ENCODE data around the gene HOXA7.

HOXA7 gene

GRCh38 chr7:27156508-27156898 lies at the start of gene HOXA7:
TSS of gene HOXA7 (minus strand) at chr7:27156675. CDS start at chr7:27156545, 130 bp downstream.
- peak within 1 kb of the TSS; percentile 76 for H3K27ac Mint-ChIP-seq
- no peaks in the 10 kb centered on the region for H3K9me3 Mint-ChIP-seq (ENCODE audit: low read depth)
- peaks cover 3% of the 10 kb centered on the region for H3K36me3 Mint-ChIP-seq
- peaks cover 58% of the 10 kb centered on the region for H3K4me1 Mint-ChIP-seq (ENCODE audit: low read depth)
- peak within 1 kb of the TSS; percentile 83 for H3K4me3 Mint-ChIP-seq
- peaks cover 58% of the 10 kb centered on the region for H3K27me3 Mint-ChIP-seq

- no peak overlapping the region for H3K27ac Mint-ChIP-seq
- H3K4me1 Mint-ChIP-seq (ENCODE audit: low read depth): peaks cover 38% of the 10 kb centered on the region
- H3K4me3 Mint-ChIP-seq: peak overlapping the region; percentile 40
- no peaks in the 10 kb centered on the region for H3K9me3 Mint-ChIP-seq (ENCODE audit: low read depth)
- H3K27me3 Mint-ChIP-seq: peaks cover 71% of the 10 kb centered on the region
- no peaks in the 10 kb centered on the region for H3K36me3 Mint-ChIP-seq
Measured at GRCh38 chr7:27205325-27206280, 49.1 kb upstream of the HOXA7 start.

- Mint-ChIP-seq H3K27ac (no peak overlapping the region), H3K36me3 (no peaks in the 10 kb centered on the region), H3K4me3 (peak overlapping the region; percentile 10), H3K9me3 (ENCODE audit: low read depth) (no peaks in the 10 kb centered on the region), H3K27me3 (peaks cover 66% of the 10 kb centered on the region), H3K4me1 (ENCODE audit: low read depth) (peaks cover 37% of the 10 kb centered on the region)
Measured at GRCh38 chr7:27204851-27205322, 48.4 kb upstream of the HOXA7 start.

GRCh38 chr7:27203964-27204594 lies 47.6 kb upstream of the HOXA7 start:
- no peaks in the 10 kb centered on the region for H3K36me3 Mint-ChIP-seq
- H3K4me1 Mint-ChIP-seq (ENCODE audit: low read depth): peaks cover 38% of the 10 kb centered on the region
- H3K4me3 Mint-ChIP-seq: no peak overlapping the region
- no peaks in the 10 kb centered on the region for H3K9me3 Mint-ChIP-seq (ENCODE audit: low read depth)
- peaks cover 61% of the 10 kb centered on the region for H3K27me3 Mint-ChIP-seq
- H3K27ac Mint-ChIP-seq: no peak overlapping the region

GRCh38 chr7:27203365-27203953 lies 47.0 kb upstream of the HOXA7 start:
- no peaks in the 10 kb centered on the region for H3K36me3 Mint-ChIP-seq
- peaks cover 40% of the 10 kb centered on the region for H3K4me1 Mint-ChIP-seq (ENCODE audit: low read depth)
- H3K4me3 Mint-ChIP-seq: no peak overlapping the region

GRCh38 chr7:27202862-27203134 lies 46.3 kb upstream of the HOXA7 start:
- no peak overlapping the region for H3K4me3 Mint-ChIP-seq
- H3K36me3 Mint-ChIP-seq: no peaks in the 10 kb centered on the region
- peaks cover 44% of the 10 kb centered on the region for H3K4me1 Mint-ChIP-seq (ENCODE audit: low read depth)
- no peak overlapping the region for H3K27ac Mint-ChIP-seq
- no peaks in the 10 kb centered on the region for H3K9me3 Mint-ChIP-seq (ENCODE audit: low read depth)
- peaks cover 60% of the 10 kb centered on the region for H3K27me3 Mint-ChIP-seq

More at GRCh38 chr7:27203365-27203953, 47.0 kb upstream of the HOXA7 start:
- Mint-ChIP-seq H3K27ac (no peak overlapping the region), H3K27me3 (peaks cover 57% of the 10 kb centered on the region), H3K9me3 (ENCODE audit: low read depth) (no peaks in the 10 kb centered on the region)

DNA sequence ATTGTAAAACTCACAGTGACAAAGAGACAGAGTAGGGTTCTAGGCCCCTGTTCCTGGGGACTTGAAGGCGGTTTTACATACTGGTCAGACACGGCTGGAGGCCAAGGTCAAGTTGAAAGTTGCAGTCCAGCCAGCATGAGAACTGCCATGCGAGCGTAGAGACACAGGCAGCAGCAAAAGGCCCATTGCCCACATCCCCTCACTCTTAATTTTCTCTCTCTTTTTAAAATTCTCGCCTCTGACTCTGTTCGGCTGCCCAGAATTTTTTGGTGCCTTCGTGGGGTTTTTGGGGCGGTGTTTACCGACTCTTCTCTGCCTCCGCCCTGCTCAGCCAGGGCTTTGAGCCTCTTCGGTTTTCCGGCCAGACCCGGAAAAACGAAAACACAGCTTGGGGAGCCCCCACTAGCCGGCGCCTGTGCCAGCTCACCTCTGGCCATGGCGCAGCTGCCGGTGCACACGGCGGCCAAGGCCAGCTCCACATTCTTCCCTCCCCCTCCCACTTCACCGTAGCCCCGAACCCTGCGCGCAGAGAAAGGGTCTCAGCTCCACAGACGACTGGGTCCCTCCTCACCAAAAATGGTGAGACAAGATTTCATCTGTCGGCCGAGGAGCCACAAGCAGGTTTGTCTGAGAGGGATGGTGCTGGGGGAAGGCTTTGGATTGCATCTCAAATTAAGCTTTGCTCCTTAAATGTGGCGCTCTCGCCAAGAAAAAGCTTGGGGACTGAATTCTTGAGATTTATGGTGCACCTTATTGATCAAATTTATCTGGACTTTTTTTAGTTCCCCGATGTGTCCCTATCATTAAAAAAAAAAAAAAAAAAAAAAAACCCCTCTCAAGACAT lies 45.8 kb upstream of the HOXA7 start:
- no peaks in the 10 kb centered on the region for H3K9me3 Mint-ChIP-seq (ENCODE audit: low read depth)
- H3K27me3 Mint-ChIP-seq: peaks cover 61% of the 10 kb centered on the region
- peaks cover 44% of the 10 kb centered on the region for H3K4me1 Mint-ChIP-seq (ENCODE audit: low read depth)
- H3K36me3 Mint-ChIP-seq: no peaks in the 10 kb centered on the region
- H3K27ac Mint-ChIP-seq: no peak overlapping the region
- H3K4me3 Mint-ChIP-seq: no peak overlapping the region

- Mint-ChIP-seq H3K4me3 (peak overlapping the region; percentile 81), H3K27ac (no peak overlapping the region), H3K4me1 (ENCODE audit: low read depth) (peaks cover 44% of the 10 kb centered on the region), H3K9me3 (ENCODE audit: low read depth) (no peaks in the 10 kb centered on the region), H3K36me3 (no peaks in the 10 kb centered on the region), H3K27me3 (peaks cover 61% of the 10 kb centered on the region)
Measured at GRCh38 chr7:27201580-27202017, 45.1 kb upstream of the HOXA7 start.

DNA sequence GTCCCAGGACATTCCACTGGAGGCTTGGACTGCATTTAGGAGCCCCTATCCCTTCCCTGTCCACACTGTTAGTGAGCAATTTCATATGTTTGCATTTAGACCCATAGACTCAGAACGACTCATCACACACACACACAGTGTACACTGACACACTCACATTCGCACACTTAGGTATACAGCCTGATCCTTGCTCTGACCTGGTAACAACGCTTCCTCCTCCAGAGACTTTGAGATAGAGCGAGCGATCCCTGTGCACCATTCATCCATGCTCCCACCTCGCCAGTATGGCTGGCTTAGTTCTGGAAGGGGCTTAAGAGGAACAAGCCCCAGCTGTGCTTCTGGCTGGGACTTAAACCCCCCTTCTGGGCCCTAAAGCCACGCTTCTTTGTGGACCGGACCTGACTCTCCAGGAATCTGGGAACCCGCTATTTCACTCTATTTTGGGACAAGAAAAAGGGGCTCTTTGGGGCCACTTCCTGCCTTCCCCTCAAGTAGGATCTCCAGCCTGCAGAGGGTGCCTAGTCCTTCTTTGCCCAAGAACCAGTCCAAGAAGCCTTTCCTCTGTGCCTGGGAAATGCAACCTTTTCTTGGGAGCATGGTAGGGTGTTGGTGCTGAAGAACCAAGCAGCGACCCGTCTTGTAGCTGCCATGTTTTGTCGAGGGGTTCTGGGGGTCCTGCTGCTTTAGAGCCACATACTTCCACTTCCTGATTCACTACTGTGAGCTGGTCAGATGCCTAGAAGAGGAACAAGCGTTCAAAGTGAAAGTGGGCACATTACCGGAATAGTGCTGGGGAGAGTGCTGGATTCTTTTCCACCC lies 44.5 kb upstream of the HOXA7 start:
- no peaks in the 10 kb centered on the region for H3K9me3 Mint-ChIP-seq (ENCODE audit: low read depth)
- no peak overlapping the region for H3K27ac Mint-ChIP-seq
- H3K36me3 Mint-ChIP-seq: no peaks in the 10 kb centered on the region
- peaks cover 61% of the 10 kb centered on the region for H3K27me3 Mint-ChIP-seq
- H3K4me3 Mint-ChIP-seq: peak overlapping the region; percentile 81
- H3K4me1 Mint-ChIP-seq (ENCODE audit: low read depth): peaks cover 46% of the 10 kb centered on the region

DNA sequence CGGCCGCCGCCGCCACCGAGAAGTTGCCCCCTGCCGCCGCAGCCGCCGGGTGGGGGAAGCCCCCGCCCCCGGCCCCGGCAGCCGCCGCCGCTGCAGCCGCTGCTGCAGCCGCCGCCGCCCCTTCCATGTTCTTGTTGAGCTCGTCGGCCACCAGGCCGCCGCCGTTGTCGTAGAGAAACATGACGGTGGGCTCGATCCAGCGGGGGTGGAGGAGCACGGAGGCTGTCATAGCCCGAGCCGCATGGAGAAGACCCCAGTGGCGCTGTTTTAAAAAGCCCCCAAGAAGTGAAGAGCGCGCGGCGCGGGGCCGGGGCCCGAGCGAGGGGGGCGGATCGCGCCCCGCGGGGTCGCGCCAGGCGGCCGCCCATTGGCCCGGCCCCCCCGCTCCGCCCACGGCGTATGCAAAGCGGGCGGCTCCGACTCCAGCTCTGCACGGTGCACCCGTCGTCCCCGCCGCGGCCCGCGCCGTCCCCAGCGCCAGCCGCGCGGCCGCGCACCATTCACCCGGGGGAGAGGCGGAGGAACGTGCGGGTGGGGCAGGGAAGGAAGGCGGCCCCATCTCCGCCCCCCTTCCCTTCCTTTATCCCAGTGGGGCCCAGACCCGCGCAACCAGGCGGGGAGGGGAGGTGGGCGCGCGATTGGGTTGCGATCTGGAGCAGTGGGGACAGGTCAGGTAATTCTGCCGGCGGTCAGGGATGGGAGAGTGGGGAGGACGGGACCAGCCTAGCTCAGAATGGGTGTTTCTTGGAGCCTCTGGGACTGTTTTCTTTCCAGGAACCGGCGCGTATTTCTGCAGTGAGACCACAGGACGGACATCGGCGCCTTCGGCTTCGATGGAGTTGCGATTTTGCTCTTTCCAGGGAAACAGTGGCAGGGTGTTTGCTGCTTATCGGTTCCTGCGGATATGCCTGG lies 43.6 kb upstream of the HOXA7 start, which contains the start of gene HOXA13:
HOXA13 (minus strand) TSS at position 243 of the 912 bp plus-strand sequence; CDS start at position 229, 14 bp downstream.
- Mint-ChIP-seq H3K27ac (no peak within 1 kb of the TSS), H3K36me3 (no peaks in the 10 kb centered on the region), H3K4me1 (ENCODE audit: low read depth) (peaks cover 40% of the 10 kb centered on the region), H3K9me3 (ENCODE audit: low read depth) (no peaks in the 10 kb centered on the region), H3K27me3 (peaks cover 61% of the 10 kb centered on the region), H3K4me3 (peak within 1 kb of the TSS; percentile 85)

- Mint-ChIP-seq H3K9me3 (ENCODE audit: low read depth) (no peaks in the 10 kb centered on the region), H3K36me3 (no peaks in the 10 kb centered on the region), H3K27ac (no peak overlapping the region), H3K4me1 (ENCODE audit: low read depth) (peaks cover 35% of the 10 kb centered on the region), H3K4me3 (peak overlapping the region; percentile 74), H3K27me3 (peaks cover 63% of the 10 kb centered on the region)
Measured at GRCh38 chr7:27198871-27199801, 42.7 kb upstream of the HOXA7 start.

GRCh38 chr7:27198138-27198841 lies 41.8 kb upstream of the HOXA7 start:
- peaks cover 62% of the 10 kb centered on the region for H3K27me3 Mint-ChIP-seq
- no peaks in the 10 kb centered on the region for H3K36me3 Mint-ChIP-seq
- H3K9me3 Mint-ChIP-seq (ENCODE audit: low read depth): no peaks in the 10 kb centered on the region
- H3K4me3 Mint-ChIP-seq: peak overlapping the region; percentile 53
- no peak overlapping the region for H3K27ac Mint-ChIP-seq
- peaks cover 37% of the 10 kb centered on the region for H3K4me1 Mint-ChIP-seq (ENCODE audit: low read depth)

All from activated naive CD8-positive, alpha-beta T cell (primary cell).